ENCODE measurements around the gene LPCAT2. TPM values are rescaled to one million over a fixed set of nuclear protein-coding genes. Genes with fewer than 3 reads are reported as not detected.

Gene LPCAT2
- total RNA-seq, 1 experiment from 2014 or later = 10.7 TPM

DNA sequence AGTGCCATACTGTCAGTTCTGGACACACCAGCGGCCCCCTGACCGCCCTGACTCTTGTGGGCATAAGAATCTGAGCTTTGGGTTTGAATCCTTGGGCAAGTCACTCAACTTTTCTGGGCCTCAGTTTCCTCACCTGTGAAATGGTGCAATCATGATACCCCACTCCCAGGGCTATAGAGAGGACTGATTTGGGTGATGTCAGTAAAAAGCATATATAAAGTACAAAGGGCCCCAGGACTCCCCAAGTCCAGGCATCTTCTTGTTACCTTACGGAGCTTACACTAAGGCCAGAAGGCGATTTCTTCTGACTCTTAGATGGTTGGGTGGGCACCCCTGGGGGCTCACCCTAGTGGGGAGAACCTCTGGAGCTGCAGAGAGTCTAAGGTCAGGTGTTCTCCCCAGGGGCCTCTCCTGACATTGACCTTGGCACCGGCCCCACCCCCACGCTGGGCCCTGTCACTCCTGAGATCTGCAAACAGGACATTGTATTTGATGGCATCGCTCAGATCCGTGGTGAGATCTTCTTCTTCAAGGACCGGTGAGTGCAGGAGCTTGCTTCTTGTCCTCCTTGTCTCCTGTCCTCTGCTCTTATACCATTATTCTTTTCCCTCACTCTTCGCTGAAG, 16.0 kb upstream of the LPCAT2 start:
- Mint-ChIP-seq H3K27ac (ENCODE audit: low read depth, unreplicated experiment) (no peak overlapping the region), H3K4me3 (ENCODE audit: unreplicated experiment) (no peak overlapping the region), H3K36me3 (ENCODE audit: insufficient read depth, unreplicated experiment) (peaks cover 6% of the 10 kb centered on the region), H3K9me3 (ENCODE audit: unreplicated experiment) (no peaks in the 10 kb centered on the region), H3K4me1 (ENCODE audit: insufficient read depth, unreplicated experiment) (peaks cover 19% of the 10 kb centered on the region), H3K27me3 (ENCODE audit: insufficient read depth, unreplicated experiment) (no peaks in the 10 kb centered on the region)
- intact Hi-C loops (cut with micrococcal nuclease) = no loop called here
- BruUV-seq (replicated peaks) = no TSS peak
- CTCF ChIA-PET = interaction anchor here (1.4 to 7.1 kb wide), 4 partner anchors 9 to 211 kb away, joined by 3 to 80 read pairs (median 14); no protein-coding TSS in a partner anchor
- no peak for DNase-seq (ENCODE audit: unreplicated experiment)
- TF ChIP-seq, protein P1, sequence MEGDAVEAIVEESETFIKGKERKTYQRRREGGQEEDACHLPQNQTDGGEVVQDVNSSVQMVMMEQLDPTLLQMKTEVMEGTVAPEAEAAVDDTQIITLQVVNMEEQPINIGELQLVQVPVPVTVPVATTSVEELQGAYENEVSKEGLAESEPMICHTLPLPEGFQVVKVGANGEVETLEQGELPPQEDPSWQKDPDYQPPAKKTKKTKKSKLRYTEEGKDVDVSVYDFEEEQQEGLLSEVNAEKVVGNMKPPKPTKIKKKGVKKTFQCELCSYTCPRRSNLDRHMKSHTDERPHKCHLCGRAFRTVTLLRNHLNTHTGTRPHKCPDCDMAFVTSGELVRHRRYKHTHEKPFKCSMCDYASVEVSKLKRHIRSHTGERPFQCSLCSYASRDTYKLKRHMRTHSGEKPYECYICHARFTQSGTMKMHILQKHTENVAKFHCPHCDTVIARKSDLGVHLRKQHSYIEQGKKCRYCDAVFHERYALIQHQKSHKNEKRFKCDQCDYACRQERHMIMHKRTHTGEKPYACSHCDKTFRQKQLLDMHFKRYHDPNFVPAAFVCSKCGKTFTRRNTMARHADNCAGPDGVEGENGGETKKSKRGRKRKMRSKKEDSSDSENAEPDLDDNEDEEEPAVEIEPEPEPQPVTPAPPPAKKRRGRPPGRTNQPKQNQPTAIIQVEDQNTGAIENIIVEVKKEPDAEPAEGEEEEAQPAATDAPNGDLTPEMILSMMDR (IDR thresholded peaks at IDR 0.05; ENCODE audit: unreplicated experiment) = no peak
- POLR2A ChIA-PET = no interaction called here

GRCh38 chr16:55494994-55495421, 13.9 kb upstream of the LPCAT2 start:
- H3K4me3 Mint-ChIP-seq (ENCODE audit: unreplicated experiment) = no peak overlapping the region

DNA sequence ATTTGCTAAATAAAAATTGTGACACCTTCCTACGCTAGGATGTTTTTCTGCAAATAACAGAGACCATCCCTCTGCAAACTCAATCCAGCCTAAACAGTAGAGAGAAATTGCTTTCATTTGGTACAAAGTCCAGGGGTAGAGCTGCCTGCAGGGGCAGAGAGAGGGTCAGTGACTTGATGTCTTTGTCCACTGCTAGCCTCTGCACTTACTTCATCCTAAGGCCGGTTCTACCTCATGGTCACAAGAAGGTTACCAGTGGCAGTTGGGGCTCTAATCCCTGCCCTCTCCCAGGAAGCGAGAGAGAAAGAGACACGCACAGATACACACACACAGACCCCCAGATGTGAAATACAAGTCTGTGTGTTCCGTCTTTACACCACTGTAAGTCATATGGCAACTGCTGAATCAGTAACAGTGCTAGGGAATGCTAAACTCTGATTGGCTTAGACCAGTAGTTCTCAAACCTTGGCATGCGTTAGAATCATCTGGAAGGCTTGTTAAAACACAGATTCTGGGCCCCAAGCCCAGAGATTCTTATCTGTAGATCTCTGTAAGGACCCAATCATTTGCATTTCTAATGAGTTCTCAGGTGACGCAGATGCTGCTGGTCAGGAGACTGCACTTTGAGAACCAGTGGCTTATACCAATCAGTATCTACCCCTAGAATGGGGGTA, 13.1 kb upstream of the LPCAT2 start:
- Mint-ChIP-seq H3K27me3 (ENCODE audit: insufficient read depth, unreplicated experiment) (no peaks in the 10 kb centered on the region), H3K27ac (ENCODE audit: low read depth, unreplicated experiment) (no peak overlapping the region), H3K36me3 (ENCODE audit: insufficient read depth, unreplicated experiment) (no peaks in the 10 kb centered on the region), H3K4me1 (ENCODE audit: insufficient read depth, unreplicated experiment) (peaks cover 35% of the 10 kb centered on the region), H3K4me3 (ENCODE audit: unreplicated experiment) (no peak overlapping the region), H3K9me3 (ENCODE audit: unreplicated experiment) (no peaks in the 10 kb centered on the region)
- no TSS peak for BruUV-seq (replicated peaks)
- TF ChIP-seq, protein P1 (IDR thresholded peaks at IDR 0.05; ENCODE audit: unreplicated experiment) = no peak
- ChIA-PET CTCF (interaction anchor here (0.5 to 7.1 kb wide), 21 partner anchors 9 to 361 kb away, joined by 3 to 80 read pairs (median 4); no protein-coding TSS in a partner anchor), POLR2A (interaction anchor here (0.6 to 1.0 kb wide), 3 partner anchors 10 to 25 kb away, joined by 3 read pairs; no protein-coding TSS in a partner anchor)
- DNase-seq (ENCODE audit: unreplicated experiment) = peak; percentile 65
- intact Hi-C loops (cut with micrococcal nuclease) = loop anchor here (1.0 to 2.0 kb wide), 3 partner anchors 31 to 208 kb away; no protein-coding TSS in a partner anchor

More at GRCh38 chr16:55494994-55495421, 13.9 kb upstream of the LPCAT2 start:
- DNase-seq (ENCODE audit: unreplicated experiment) = peak; percentile 71
- ChIA-PET CTCF (interaction anchor here (0.5 to 7.1 kb wide), 18 partner anchors 9 to 347 kb away, joined by 3 to 80 read pairs (median 4); no protein-coding TSS in a partner anchor), POLR2A (interaction anchor here (0.6 to 1.0 kb wide), 3 partner anchors 11 to 25 kb away, joined by 3 read pairs; no protein-coding TSS in a partner anchor)
- H3K36me3 Mint-ChIP-seq (ENCODE audit: insufficient read depth, unreplicated experiment) = no peaks in the 10 kb centered on the region
- H3K9me3 Mint-ChIP-seq (ENCODE audit: unreplicated experiment) = no peaks in the 10 kb centered on the region
- H3K4me1 Mint-ChIP-seq (ENCODE audit: insufficient read depth, unreplicated experiment) = peaks cover 27% of the 10 kb centered on the region
- BruUV-seq (replicated peaks) = no TSS peak
- H3K27ac Mint-ChIP-seq (ENCODE audit: low read depth, unreplicated experiment) = no peak overlapping the region
- TF ChIP-seq, protein P1 (IDR thresholded peaks at IDR 0.05; ENCODE audit: unreplicated experiment) = peak; percentile 40
- H3K27me3 Mint-ChIP-seq (ENCODE audit: insufficient read depth, unreplicated experiment) = no peaks in the 10 kb centered on the region
- intact Hi-C loops (cut with micrococcal nuclease) = loop anchor here (1.0 to 2.0 kb wide), 3 partner anchors 30 to 208 kb away; no protein-coding TSS in a partner anchor

- CTCF ChIA-PET = interaction anchor here (0.8 to 1.7 kb wide), 8 partner anchors 13 to 346 kb away, joined by 3 to 6 read pairs (median 4); no protein-coding TSS in a partner anchor
- no peaks in the 10 kb centered on the region for H3K27me3 Mint-ChIP-seq (ENCODE audit: insufficient read depth, unreplicated experiment)
- BruUV-seq (replicated peaks) = no TSS peak
- intact Hi-C loops (cut with micrococcal nuclease) = no loop called here
- POLR2A ChIA-PET = no interaction called here
- H3K27ac Mint-ChIP-seq (ENCODE audit: low read depth, unreplicated experiment) = no peak overlapping the region
- no peaks in the 10 kb centered on the region for H3K36me3 Mint-ChIP-seq (ENCODE audit: insufficient read depth, unreplicated experiment)
- TF ChIP-seq, protein P1 (IDR thresholded peaks at IDR 0.05; ENCODE audit: unreplicated experiment) = no peak
- peaks cover 40% of the 10 kb centered on the region for H3K4me1 Mint-ChIP-seq (ENCODE audit: insufficient read depth, unreplicated experiment)
- DNase-seq (ENCODE audit: unreplicated experiment) = no peak
- no peak overlapping the region for H3K4me3 Mint-ChIP-seq (ENCODE audit: unreplicated experiment)
- H3K9me3 Mint-ChIP-seq (ENCODE audit: unreplicated experiment) = no peaks in the 10 kb centered on the region
These were observed 12.2 kb upstream of the LPCAT2 start for GRCh38 chr16:55496509-55497145.
